HCEC 1CT (cell line): ENCODE results near the gene TMBIM1.
A peak's percentile ranks its signal among the peaks of the same experiment; 100 is the strongest.
"Not testable (repeated sequence)": the region's sequence is repeated elsewhere in the genome, so short reads cannot be mapped to it uniquely, and the experiment has no call there.

Experiments
- DNase-seq: peaks from one replicate; pipeline ENCODE4 v3.0.0-alpha.2; 2017

Gene TMBIM1

GRCh38 chr2:218290316-218291261 is 1.7 kb downstream of the TMBIM1 start:
- DNase-seq = no peak

DNA sequence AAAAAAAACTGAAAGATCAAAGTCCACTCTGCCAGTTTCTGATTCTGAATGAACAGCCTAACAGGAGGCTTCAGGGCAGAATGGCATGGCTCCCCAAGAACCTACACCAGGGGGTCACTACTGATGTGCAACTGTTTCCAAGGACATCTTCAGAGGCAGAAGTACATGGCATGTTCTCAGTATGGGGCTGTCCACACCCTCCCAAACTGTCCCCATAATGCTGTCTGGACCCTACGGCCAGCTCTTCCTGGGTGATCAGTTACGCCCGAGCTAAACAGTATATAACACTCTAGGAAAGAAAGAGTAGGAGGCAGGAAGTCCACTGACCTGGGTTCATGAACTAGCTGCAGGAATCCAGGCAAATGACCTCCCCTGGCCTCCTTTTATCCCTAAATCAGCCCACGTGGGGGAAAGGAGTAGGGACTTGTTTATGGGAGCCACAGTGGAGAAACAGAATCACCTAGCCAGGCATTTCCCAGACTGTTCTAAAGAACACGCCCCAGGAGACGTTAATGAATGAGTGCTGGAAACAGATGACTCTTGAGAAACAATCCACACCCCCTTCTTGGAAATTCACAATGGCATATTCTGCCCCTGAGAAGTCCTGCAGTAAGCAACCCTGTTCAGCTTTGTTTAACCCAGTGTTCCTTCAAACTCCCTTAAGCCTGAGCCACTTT is 2.5 kb downstream of the TMBIM1 start:
- DNase-seq = peak; percentile 33

- peak; percentile 94 for DNase-seq
These were observed 5.5 kb downstream of the TMBIM1 start for GRCh38 chr2:218286570-218287459.

DNA sequence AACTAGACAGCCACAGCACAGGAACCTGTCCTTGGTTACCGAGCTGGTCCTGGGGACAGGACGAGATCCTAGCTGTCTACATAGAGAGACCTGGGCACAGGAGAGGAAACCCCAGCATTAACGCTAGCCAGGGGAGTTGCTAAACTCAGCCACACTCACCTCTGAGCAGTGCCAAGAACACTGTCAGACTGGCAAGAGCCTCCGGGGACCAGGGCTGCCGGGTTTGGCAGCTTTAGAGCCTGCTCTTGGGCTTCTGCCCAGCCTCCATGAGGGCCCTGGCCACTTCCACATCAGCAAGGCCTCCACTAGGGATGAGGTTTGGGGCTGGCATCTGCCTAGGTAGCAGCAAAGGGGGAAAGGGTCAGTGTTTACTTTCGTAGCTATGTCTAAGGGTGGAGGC is 6.7 kb downstream of the TMBIM1 start:
- no peak for DNase-seq

DNA sequence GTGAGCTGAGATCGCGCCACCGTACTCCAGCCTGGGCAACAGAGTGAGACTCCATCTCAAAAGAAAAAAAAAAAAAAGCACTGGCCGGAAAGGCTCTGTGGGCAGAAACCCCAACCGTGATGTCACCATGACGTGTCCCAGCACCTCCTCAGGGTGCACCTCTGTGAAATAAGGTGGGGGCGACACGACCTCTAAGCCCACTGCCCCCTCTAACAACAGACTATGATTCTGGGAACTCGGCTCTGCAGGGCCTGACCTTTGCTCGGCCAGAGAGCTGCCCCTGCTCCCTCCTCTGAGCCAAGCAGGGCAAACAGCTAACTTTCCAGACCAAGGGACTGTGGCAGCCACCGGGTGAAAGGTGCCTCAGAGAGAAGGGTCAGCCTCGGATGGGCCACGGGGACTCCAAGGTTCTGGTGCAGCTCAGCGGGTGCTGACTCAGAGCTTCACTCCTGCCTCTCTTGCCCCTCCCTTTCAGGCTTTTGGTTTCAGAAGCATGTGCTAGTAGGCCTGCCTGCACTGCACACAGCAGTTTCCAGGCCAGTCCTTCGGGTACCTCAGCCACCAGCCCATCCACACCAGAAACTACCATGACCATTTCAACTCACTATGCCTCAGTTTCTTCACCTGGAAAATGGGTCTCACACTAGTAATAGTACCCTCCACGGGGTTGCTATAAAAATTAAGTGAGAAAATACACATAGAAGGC is 8.0 kb downstream of the TMBIM1 start:
- peak; percentile 83 for DNase-seq

DNA sequence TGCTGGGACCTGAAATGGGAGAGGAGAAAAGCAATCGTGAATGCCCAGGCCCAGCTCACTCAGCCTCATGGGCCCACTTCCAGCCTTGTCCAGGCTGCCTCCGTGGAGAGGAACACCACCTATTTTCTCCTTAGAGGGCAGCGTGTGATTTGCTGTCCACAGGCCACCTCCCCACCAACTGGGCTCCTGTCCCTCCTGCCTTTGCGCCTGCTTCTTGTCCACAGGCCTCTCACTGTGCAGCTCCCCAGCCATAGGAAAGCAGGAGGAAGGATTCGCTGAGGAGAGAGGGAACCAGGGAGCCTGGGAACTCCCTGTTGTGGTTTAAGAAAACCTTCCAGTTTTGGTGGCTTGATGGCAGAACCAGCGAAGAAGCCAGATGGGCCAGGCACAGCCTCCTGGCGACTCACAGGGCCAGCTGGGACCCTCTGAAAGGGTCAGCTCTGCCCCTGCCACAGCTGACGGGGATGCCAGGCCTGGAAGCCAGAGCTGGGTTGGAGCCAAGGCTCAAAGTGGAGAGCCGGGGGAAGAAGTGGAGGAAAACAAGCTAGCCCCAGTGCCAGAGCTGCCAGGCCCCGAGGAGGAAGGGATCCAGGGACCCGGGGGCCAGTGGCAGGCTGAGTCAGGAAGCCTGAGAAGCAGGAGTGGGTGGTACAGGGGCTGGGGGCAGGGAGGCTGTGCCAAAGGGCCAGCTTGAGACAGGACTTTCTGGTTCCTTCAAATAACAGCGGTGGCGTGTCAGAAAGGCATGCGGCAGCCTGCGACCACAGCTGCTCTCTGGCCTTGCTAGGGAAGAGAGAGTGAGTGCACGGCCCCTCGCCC is 9.9 kb downstream of the TMBIM1 start:
- DNase-seq = no peak

GRCh38 chr2:218281449-218281848 is 10.9 kb downstream of the TMBIM1 start:
- no peak for DNase-seq

DNA sequence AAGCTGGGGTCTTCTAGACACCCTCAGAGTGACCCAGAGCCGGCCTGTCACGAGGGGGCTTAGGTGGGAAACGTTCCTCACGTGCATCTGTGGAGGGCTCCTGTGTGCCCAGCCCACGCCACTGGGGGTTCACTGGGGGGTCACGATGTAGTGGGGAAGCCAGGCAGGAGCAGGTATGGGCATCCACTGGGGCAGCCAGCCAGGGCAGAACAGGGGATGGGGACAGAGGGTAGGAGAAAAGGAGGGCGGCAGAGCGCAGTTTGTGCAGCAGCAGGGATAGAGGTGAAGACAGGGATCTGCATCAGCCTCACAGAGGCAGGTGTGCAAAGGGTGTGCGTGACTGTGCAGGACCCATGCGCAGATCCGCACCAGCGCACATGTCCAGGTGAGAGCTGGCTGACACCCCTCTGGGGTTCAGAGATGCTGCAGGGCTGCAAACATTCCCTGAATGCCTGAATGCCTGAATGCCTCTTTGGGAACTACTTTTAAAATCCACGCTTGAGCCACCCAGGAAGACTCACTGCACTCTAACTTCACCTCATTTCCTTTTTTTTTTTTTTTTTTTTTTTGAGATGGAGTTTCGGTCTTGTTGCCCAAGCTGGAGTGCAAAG is 11.9 kb downstream of the TMBIM1 start:
- DNase-seq = no peak

DNA sequence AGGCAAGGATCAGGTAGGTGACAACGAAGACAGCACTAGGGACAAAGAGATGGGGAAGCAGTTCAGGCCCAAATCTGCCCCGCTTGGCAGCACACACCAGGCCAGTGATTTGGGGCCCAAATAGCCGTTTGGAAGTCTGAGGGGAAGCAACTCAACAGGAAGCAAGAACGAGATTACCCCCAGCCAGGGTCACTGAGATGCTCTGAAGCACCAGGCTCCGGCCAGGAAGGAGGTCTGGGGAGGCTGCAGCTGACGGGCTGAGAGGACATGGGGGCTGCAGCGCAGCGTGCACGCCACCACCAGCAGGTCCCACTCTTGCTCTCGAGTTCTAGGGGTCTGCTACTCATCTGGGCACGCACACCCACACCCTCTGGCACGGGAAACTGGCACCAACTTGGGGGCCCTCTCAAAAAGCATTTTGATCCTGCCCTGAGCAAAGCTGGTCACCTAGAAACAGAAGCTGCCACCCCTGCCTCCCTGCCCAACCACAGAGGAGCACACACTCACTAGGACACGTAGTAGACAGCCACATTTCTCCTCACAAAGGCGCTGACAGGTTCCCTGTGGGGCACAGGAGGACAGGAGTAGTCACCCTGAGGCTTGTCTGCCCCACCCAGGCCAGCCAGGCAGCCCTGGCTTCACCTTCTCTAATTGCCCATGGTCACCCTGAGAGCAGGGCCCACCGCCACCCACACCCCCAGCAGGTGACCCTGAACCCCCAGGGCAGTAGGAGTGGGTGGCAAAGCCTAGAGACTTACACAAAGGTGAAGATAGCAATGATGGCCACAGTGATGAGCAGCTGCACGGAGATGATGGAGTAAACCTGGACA is 13.6 kb downstream of the TMBIM1 start:
- no peak for DNase-seq

DNA sequence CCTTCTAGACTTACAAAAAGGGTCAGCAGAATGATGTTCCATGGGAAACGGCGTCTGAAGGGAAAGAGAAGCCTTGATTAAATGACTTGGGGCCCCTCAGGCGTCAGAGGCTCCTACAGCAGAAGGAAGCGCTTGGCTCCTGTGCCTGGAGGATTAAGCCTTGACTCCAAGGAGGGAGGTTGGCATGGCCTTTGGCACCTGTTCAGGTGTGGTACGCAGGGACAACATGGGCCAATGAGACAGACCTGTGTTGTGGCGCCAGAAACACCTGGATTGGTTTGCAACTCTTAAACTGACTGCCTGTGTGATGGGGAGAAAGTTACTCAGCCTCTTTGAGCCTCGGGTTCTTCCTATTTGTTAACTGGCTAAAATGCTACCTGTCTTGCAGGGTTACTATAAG is 14.4 kb downstream of the TMBIM1 start:
- no peak for DNase-seq

DNA sequence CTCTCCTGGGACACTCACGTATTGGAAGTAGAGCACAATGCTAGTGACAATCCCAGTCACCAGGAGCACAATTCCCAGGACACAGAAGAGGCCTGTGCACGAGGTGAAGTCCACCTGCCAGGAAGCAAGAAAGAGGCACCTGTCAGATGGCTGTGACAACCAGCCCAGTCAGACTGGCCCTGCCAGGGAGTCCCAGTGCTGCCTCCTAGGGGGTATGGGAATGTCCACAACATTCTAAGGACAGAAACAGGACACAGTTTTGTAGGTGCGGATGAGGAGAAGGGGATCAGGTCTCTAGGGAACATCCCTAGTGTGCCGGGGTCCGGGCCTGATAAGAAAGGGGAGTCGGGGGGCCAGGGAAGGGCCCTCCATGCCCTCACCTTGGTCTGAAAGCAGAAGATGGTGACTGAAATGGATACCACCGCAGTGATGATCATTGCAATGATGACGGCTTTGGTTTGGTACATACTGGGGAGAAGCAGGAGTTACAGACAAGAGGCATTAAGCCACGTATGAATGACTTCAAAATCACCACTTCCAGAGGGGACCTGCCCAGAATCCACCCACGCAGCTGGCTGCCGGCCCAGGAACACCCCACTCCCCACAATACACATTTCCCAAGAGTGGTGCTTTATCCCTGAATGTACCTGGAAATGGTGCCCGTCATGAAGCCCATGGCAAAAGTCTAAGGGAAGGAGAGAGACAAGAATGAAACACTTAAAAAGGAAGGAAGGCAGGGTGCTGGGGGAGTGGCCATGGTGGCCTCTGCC is 15.1 kb downstream of the TMBIM1 start:
- DNase-seq = no peak

- no peak for DNase-seq
These were observed 16.8 kb downstream of the TMBIM1 start for GRCh38 chr2:218275371-218276072.

DNA sequence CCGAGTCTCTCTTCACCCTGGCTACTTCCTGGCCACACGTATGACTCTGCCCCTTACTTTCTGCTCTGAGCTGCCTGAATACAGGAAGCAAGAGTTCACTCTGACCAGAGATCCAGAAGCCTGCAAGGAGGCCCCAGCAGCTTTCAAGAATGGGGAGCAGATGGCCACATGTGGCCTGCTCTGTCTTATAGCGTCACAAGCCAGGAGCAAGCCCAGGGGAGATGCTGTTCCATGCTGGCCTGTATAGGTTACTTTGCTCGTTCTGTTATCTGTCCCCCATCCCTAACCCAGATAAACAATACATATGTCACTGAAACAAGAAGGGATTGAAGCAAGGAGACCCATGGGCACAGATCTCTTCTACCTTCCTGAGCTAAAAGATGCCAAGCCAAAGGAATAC is 17.7 kb downstream of the TMBIM1 start:
- no peak for DNase-seq

DNA sequence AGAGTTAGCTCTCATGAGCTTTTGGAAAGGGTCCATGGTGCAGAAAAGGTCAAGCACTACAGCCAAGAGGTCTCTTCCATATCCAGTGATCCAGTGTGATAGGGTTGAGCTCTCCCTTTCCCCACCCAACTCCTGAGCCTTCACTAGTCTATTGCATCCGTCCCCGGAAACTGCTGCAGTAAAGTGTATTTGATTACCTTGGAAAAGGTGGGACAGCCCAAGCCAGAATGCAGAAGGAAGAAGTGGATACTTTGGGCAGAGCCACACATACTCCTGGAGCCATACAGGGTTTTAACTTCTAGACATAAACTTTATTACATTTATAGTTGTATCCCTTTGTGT is 18.4 kb downstream of the TMBIM1 start:
- no peak for DNase-seq

DNA sequence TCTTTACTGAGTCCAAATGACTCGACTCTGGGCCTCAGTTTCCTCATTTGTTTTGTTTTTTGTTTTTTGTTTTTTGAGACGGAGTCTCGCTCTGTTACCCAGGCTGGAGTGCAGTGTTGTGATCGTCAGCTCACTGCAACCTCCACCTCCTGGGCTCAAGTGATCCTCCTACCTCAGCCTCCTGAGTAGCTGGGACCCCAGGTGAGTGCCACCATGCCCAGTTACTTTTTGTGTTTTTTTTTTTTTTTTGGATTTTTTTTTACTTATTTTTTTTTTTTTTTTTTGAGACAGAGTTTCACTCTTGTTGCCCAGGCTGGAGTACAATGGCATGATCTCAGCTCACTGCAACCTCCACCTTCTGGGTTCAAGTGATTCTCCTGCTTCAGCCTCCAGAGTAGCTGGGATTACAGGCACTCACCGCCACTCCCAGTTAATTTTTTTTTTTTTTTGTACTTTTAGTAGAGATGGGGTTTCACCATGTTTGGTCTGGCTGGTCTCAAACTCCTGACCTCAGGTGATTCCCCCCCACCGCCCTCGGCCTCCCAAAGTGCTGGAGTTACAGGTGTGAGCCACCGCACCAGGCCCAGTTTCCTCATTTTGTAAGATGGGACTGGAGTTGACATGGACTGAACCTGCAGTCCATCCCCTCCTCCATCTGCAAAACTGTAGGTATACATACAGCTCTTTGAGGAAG is 18.9 kb downstream of the TMBIM1 start:
- DNase-seq = not testable (repeated sequence)

- peak; percentile 91 for DNase-seq
These were observed 19.6 kb downstream of the TMBIM1 start for GRCh38 chr2:218272531-218273212.

DNA sequence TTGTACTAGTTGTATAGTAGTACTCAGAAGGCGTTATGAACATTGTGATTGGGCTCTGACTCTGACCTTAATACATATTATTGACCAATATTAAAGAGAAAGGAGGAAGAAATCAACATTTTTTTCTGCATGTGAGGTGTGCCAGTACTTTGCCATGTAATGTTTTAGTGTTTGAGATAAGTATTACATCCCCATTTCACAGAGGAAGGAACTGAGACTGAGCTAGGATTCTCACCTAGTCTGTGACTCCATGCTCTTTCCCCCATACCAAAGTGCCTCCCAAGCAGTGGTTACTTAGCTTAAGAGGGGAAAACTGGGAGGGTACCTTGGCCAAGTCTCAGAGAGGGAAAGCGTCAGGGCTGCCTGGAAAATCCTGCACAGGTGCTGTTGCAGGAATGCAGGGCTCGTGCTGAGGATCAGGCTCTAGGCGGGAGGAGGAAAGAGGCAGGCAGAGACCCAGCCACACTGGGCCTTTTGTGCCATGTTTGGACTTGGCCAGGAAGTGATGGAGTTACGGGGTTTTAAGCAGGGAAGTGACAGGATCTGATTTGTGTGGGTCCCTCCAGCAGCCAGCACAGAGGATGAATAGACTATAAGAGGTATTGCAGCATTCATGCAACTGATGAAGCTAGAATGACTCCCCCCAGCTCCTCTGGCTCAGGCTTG is 20.3 kb downstream of the TMBIM1 start:
- DNase-seq = no peak
